Ovary (tissue), 9 donors: Measurements from ENCODE around the gene SRPK3. TPM values are rescaled to one million over a fixed set of nuclear protein-coding genes. Genes with fewer than 3 reads are reported as not detected.

Source experiments
- DNase-seq, 5 donors: peaks; one replicate each; pipeline ENCODE4 v3.0.0-alpha.2; 2019 to 2020
- H3K27ac ChIP-seq, 2 donors: fragments of 200-600 bp; one replicate each; pipeline versions ENCODE4 v1.5.1 to v1.8.0; 2019 to 2022
- H3K27me3 ChIP-seq: fragments of 200-600 bp; one replicate; pipeline ENCODE4 v1.8.0; 2022
- H3K36me3 ChIP-seq: fragments of 200-600 bp; sonication (generic); one replicate; pipeline ENCODE4 v1.5.1; 2019
- H3K4me1 ChIP-seq: one replicate; pipeline ENCODE4 v1.8.1; 2013; ENCODE audit warnings: mild to moderate bottlenecking, moderate library complexity; ENCODE audit not compliant: insufficient read depth
- H3K4me3 ChIP-seq: fragments of 200-600 bp; sonication (generic); one replicate; pipeline ENCODE4 v1.5.1; 2017
- H3K9me3 ChIP-seq, 2 donors: fragments of 200-600 bp in 1 of 2; sonication (generic) in 1 of 2; one replicate each; pipeline versions ENCODE4 v1.5.1 to v1.8.1; 2013 to 2019; ENCODE audit warnings: mild to moderate bottlenecking in 1 of 2, moderate library complexity in 1 of 2
- CTCF ChIP-seq, 3 donors: fragments of 450-650 bp in 2 of 3; fragments of 200-600 bp in 1 of 3; IDR thresholded peaks; one replicate each; pipeline versions ENCODE4 v1.5.1 to v1.8.0; 2016 to 2022; ENCODE audit warnings: antibody characterized with exemption in 3 of 3, mild to moderate bottlenecking in 1 of 3
- EP300 ChIP-seq: sonication (generic); formaldehyde crosslinking; IDR thresholded peaks from one replicate; pipeline ENCODE4 v1.6.1; 2017; ENCODE audit warnings: antibody characterized with exemption
- POLR2A ChIP-seq: fragments of 450-650 bp; IDR thresholded peaks from one replicate; pipeline ENCODE4 v1.6.1; 2017; ENCODE audit warnings: antibody characterized with exemption, mild to moderate bottlenecking, moderate library complexity
- WGBS, 3 donors: extraction: QIAGEN DNeasy Blood & Tissue Kit in 1 of 3; methylation state at CpG; one replicate each; pipeline versions ENCODE4 v1.1.5 to v1.1.7; 2013 to 2017; 5-methylcytosine and 5-hydroxymethylcytosine counted together
- intact Hi-C, 4 donors: fragments of 100-400 bp; cut with DNase I; formaldehyde crosslinking; loops; one replicate each; pipeline versions ENCODE4 v1.11.0 to v1.15.1; 2022 to 2023
- polyA plus RNA-seq, 2 donors: library from polyadenylated mRNA; stranded (reverse); fragments of 200-250 nt in 1 of 2; fragments of 350-450 nt in 1 of 2; fragmentation: Illumina TruSeq in 1 of 2; extraction: RNeasy Lipid Tissue Mini Kit (QIAGEN cat#74804) in 1 of 2; gene quantifications; one replicate each; pipeline ENCODE4 v1.2.3, GENCODE V29; 2013 to 2014
- total RNA-seq, 7 donors: library from RNA; depleted of rRNA in 2 of 7; stranded (reverse); fragments of >200 nt in 2 of 7; fragmentation: NEBNext Ultra II Directional in 3 of 7; extraction: Animal tissue kit (Norgen Biotek cat#: 25700) in 3 of 7; gene quantifications; one replicate each; pipeline versions ENCODE4 v1.1.0 to v1.2.4, GENCODE V29; 2016 to 2023
- donor health status: DM: no; HTN: no; CAD: no; lungs with moderate emphysema.
- donor health status: DM: no; HTN: no; CAD: no.
- donor health status: Bipolar disorder and iron deficiency.
- donor health status: DM: yes; HTN: yes; CAD: no.
- donor health status: DM: no; HTN: no; CAD: no.
- donor health status: DM: yes; HTN: yes; CAD: no.

The SRPK3 gene
- total and polyA plus RNA-seq, 9 donors: 0.25 to 2.1 (median 1.4) TPM

- 73 to 77% (median 74%) methylated on average over 15 of the region's 15 CpGs for WGBS, 3 donors
- H3K27ac ChIP-seq: no peak overlapping the region
- H3K9me3 ChIP-seq: no peaks in the 10 kb centered on the region
- DNase-seq: no peak
- no peaks in the 10 kb centered on the region for H3K27me3 ChIP-seq
- intact Hi-C loops: no loop called here
- H3K4me1 ChIP-seq: no peaks in the 10 kb centered on the region
- TF ChIP-seq EP300 (no peak), CTCF (IDR thresholded peaks at IDR 0.05) (no peak), POLR2A (no peak)
- no peaks in the 10 kb centered on the region for H3K36me3 ChIP-seq
- H3K4me3 ChIP-seq: no peak overlapping the region
Measured at GRCh38 chrX:153736871-153737441, 43.9 kb upstream of the SRPK3 start.

GRCh38 chrX:153738056-153738605, 42.7 kb upstream of the SRPK3 start:
- Histone ChIP-seq H3K36me3 (no peaks in the 10 kb centered on the region), H3K4me1 (peaks cover under 1% of the 10 kb centered on the region), H3K27me3 (no peaks in the 10 kb centered on the region), H3K27ac (no peak overlapping the region), H3K4me3 (no peak overlapping the region), H3K9me3 (no peaks in the 10 kb centered on the region)
- TF ChIP-seq POLR2A (no peak), CTCF (IDR thresholded peaks at IDR 0.05) (no peak), EP300 (no peak)
- intact Hi-C loops: no loop called here
- no peak for DNase-seq
- 90 to 94% (median 92%) methylated on average over 27 of the region's 27 CpGs for WGBS, 3 donors

GRCh38 chrX:153739754-153740486, 40.9 kb upstream of the SRPK3 start:
- Histone ChIP-seq H3K27ac (no peak overlapping the region), H3K27me3 (no peaks in the 10 kb centered on the region), H3K4me3 (no peak overlapping the region), H3K9me3 (no peaks in the 10 kb centered on the region), H3K36me3 (no peaks in the 10 kb centered on the region), H3K4me1 (peaks cover 2% of the 10 kb centered on the region)
- WGBS, 3 donors: 87 to 90% (median 89%) methylated on average over 28 to 29 of the region's 29 CpGs
- intact Hi-C loops: no loop called here
- TF ChIP-seq CTCF (IDR thresholded peaks at IDR 0.05) (no peak), EP300 (no peak), POLR2A (no peak)
- no peak for DNase-seq

GRCh38 chrX:153740631-153741222, 40.1 kb upstream of the SRPK3 start:
- H3K9me3 ChIP-seq: no peaks in the 10 kb centered on the region
- peaks cover 2% of the 10 kb centered on the region for H3K4me1 ChIP-seq
- H3K36me3 ChIP-seq: no peaks in the 10 kb centered on the region
- no peak overlapping the region for H3K4me3 ChIP-seq
- H3K27me3 ChIP-seq: no peaks in the 10 kb centered on the region
- TF ChIP-seq CTCF (IDR thresholded peaks at IDR 0.05): no peak
- TF ChIP-seq EP300: no peak
- no peak for TF ChIP-seq POLR2A
- H3K27ac ChIP-seq: no peak overlapping the region
- intact Hi-C loops: no loop called here
- 85 to 90% (median 86%) methylated on average over 12 to 16 of the region's 16 CpGs for WGBS, 3 donors
- no peak for DNase-seq
